ENCODE measurements around the gene LRRIQ4. TPM values are rescaled to one million over a fixed set of nuclear protein-coding genes. Genes with fewer than 3 reads are reported as not detected.

LRRIQ4 gene
- total RNA-seq, 1 experiment from 2014 or later = 1.3 TPM

DNA sequence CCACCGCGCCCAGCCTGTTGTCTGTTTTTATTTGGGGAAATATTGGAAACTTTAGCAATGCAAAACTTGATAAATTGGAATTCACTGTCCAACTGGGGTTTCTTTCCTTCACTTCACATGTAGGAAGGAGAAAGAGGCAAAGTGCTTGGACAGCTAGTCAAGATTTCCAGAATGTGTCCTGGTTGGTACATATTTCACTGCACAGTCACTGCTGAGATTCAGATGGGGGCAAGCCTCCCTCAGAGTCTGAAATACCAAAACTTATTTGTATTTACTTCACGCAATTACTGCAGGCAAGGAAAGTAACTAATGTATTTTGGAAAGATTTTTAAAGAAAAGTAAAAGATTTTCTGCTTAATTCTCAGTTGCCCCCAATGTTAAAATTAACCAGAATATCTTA lies 36.1 kb downstream of the LRRIQ4 start:
- Histone ChIP-seq H2AFZ (no peak overlapping the region), H3K9me2 (ENCODE audit: insufficient read depth) (0 out of 2 replicates have a peak, but pooled peaks cover 1% of the 10 kb centered on the region), H3K36me3 (ENCODE audit: low read depth) (no peaks in the 10 kb centered on the region), H3K27ac (no peak overlapping the region), H3K4me1 (replicated peaks; ENCODE audit: insufficient read depth) (no peaks in the 10 kb centered on the region), H3K9me3 (ENCODE audit: insufficient read depth, low read depth) (no peaks in the 10 kb centered on the region), H3K27me3 (ENCODE audit: insufficient read depth, low read depth) (no peaks in the 10 kb centered on the region), H3F3A (ENCODE audit: insufficient read depth, low read depth) (no peaks in the 10 kb centered on the region), H4K20me1 (ENCODE audit: insufficient read depth) (no peaks in the 10 kb centered on the region), H3K4me3 (no peak overlapping the region), H3K79me2 (ENCODE audit: low read depth) (no peaks in the 10 kb centered on the region), H3K4me2 (no peak overlapping the region)
- CTCF ChIA-PET = no interaction called here
- DNase-seq = no peak
- POLR2A ChIA-PET (ENCODE audit: unreplicated experiment) = no interaction called here
- TF ChIP-seq, protein P1, sequence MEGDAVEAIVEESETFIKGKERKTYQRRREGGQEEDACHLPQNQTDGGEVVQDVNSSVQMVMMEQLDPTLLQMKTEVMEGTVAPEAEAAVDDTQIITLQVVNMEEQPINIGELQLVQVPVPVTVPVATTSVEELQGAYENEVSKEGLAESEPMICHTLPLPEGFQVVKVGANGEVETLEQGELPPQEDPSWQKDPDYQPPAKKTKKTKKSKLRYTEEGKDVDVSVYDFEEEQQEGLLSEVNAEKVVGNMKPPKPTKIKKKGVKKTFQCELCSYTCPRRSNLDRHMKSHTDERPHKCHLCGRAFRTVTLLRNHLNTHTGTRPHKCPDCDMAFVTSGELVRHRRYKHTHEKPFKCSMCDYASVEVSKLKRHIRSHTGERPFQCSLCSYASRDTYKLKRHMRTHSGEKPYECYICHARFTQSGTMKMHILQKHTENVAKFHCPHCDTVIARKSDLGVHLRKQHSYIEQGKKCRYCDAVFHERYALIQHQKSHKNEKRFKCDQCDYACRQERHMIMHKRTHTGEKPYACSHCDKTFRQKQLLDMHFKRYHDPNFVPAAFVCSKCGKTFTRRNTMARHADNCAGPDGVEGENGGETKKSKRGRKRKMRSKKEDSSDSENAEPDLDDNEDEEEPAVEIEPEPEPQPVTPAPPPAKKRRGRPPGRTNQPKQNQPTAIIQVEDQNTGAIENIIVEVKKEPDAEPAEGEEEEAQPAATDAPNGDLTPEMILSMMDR (conservative IDR thresholded peaks at IDR 0.05) = no peak
- no peak for TF ChIP-seq EZH2 (IDR thresholded peaks at IDR 0.05; ENCODE audit: low read depth)
- intact Hi-C loops (cut with micrococcal nuclease; ENCODE audit: unreplicated experiment) = no loop called here
- BruUV-seq (replicated peaks) = no TSS peak

DNA sequence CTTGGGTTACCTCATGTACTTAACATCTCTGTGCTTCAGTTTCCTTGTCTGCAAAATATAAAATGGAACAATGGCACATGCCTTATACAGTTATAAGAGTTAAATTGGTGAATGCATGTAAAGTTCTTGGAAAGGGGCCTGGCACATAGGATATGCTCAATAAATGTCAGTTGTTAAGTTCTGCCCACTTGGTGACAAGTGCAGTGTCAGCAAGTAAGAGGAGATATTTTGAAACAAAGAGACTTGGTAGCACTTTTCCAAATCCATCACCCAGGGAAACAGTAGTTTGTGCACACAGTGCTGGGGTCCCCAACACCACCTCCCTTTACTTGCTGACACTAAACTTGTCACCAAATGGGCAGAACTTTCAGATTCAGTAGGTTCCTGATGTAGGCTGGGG lies 37.9 kb downstream of the LRRIQ4 start:
- no peak for DNase-seq
- Histone ChIP-seq H4K20me1 (ENCODE audit: insufficient read depth) (no peaks in the 10 kb centered on the region), H3K27ac (no peak overlapping the region), H3K36me3 (ENCODE audit: low read depth) (no peaks in the 10 kb centered on the region), H3K79me2 (ENCODE audit: low read depth) (no peaks in the 10 kb centered on the region), H3K4me3 (no peak overlapping the region), H2AFZ (no peak overlapping the region), H3K27me3 (ENCODE audit: insufficient read depth, low read depth) (no peaks in the 10 kb centered on the region), H3F3A (ENCODE audit: insufficient read depth, low read depth) (no peaks in the 10 kb centered on the region), H3K4me1 (replicated peaks; ENCODE audit: insufficient read depth) (no peaks in the 10 kb centered on the region), H3K9me2 (ENCODE audit: insufficient read depth) (peaks cover 6% of the 10 kb centered on the region; the same call in 1 of the 2 replicates), H3K4me2 (no peak overlapping the region), H3K9me3 (ENCODE audit: insufficient read depth, low read depth) (no peaks in the 10 kb centered on the region)
- POLR2A ChIA-PET (ENCODE audit: unreplicated experiment) = no interaction called here
- BruUV-seq (replicated peaks) = no TSS peak
- CTCF ChIA-PET = no interaction called here
- TF ChIP-seq EZH2 (IDR thresholded peaks at IDR 0.05; ENCODE audit: low read depth) = no peak
- TF ChIP-seq, protein P1 (conservative IDR thresholded peaks at IDR 0.05) = no peak
- intact Hi-C loops (cut with micrococcal nuclease; ENCODE audit: unreplicated experiment) = no loop called here

DNA sequence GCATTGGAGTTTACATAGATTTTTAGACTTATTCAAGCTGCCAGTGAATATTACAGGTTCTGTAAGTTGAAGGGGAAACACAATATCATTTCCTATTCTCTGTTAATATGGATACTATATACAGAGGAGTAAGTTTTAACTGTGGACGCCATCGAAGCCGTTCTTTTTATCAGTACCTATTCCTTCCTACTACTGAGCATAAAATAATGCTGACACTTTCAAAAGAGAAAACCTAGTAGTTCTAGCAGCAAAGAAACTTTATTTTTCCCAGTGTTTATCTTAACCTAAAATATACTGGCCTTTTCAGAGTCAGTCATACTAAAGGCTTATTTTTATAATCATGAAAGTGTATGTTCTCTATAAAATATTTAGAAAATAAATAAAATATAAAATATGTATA lies 42.8 kb downstream of the LRRIQ4 start:
- peaks cover 6% of the 10 kb centered on the region; the same call in 1 of the 2 replicates for H3K9me2 ChIP-seq (ENCODE audit: insufficient read depth)
- no peaks in the 10 kb centered on the region for H4K20me1 ChIP-seq (ENCODE audit: insufficient read depth)
- no peak for DNase-seq
- no peaks in the 10 kb centered on the region for H3K9me3 ChIP-seq (ENCODE audit: insufficient read depth, low read depth)
- no peak overlapping the region for H2AFZ ChIP-seq
- no peaks in the 10 kb centered on the region for H3K4me1 ChIP-seq (replicated peaks; ENCODE audit: insufficient read depth)
- BruUV-seq (replicated peaks) = no TSS peak
- ChIA-PET CTCF (no interaction called here), POLR2A (ENCODE audit: unreplicated experiment) (no interaction called here)
- no peak overlapping the region for H3K4me3 ChIP-seq
- no peaks in the 10 kb centered on the region for H3K36me3 ChIP-seq (ENCODE audit: low read depth)
- H3K27ac ChIP-seq = no peak overlapping the region
- no peaks in the 10 kb centered on the region for H3K79me2 ChIP-seq (ENCODE audit: low read depth)
- H3F3A ChIP-seq (ENCODE audit: insufficient read depth, low read depth) = no peaks in the 10 kb centered on the region
- TF ChIP-seq, protein P1 (conservative IDR thresholded peaks at IDR 0.05) = no peak
- no peak for TF ChIP-seq EZH2 (IDR thresholded peaks at IDR 0.05; ENCODE audit: low read depth)
- no peak overlapping the region for H3K4me2 ChIP-seq
- no peaks in the 10 kb centered on the region for H3K27me3 ChIP-seq (ENCODE audit: insufficient read depth, low read depth)
- intact Hi-C loops (cut with micrococcal nuclease; ENCODE audit: unreplicated experiment) = no loop called here

Data from PC-9 (cell line).